Esophagus squamous epithelium (tissue), 4 donors: ENCODE measurements around the gene GP1BB.

Source experiments
- CTCF ChIP-seq, 6 experiments: fragments of 450-650 bp in 4 of 6; fragments of 200-600 bp in 2 of 6; sonication (generic) in 2 of 6; IDR thresholded peaks; one replicate each; pipeline ENCODE4 v1.5.1; 2016 to 2019; ENCODE audit warnings: antibody characterized with exemption in 6 of 6, mild to moderate bottlenecking in 4 of 6, moderate library complexity in 4 of 6
- POLR2A ChIP-seq, 4 donors: fragments of 450-650 bp; IDR thresholded peaks; one replicate each; pipeline ENCODE4 v1.6.1; 2017; ENCODE audit warnings: antibody characterized with exemption in 4 of 4, mild to moderate bottlenecking in 4 of 4, moderate library complexity in 3 of 4

- TF ChIP-seq CTCF (IDR thresholded peaks at IDR 0.05) (no peak), POLR2A (IDR thresholded peaks at IDR 0.05) (no peak)
Measured at GRCh38 chr22:19723232-19723982, at the start of gene GP1BB.
